HG02642 (cell line): ENCODE measurements around the gene TBC1D20.

ENCODE experiments used
- ATAC-seq: cut with Tn5 transposase; IDR thresholded peaks from one replicate; pipeline ENCODE4 v1.9.1; 2021; ENCODE audit warnings: mild to moderate bottlenecking; ENCODE audit not compliant: unreplicated experiment, poor library complexity

The TBC1D20 gene

GRCh38 chr20:420721-421574, 41.4 kb downstream of the TBC1D20 start:
- ATAC-seq = no peak

GRCh38 chr20:420166-420620, 42.1 kb downstream of the TBC1D20 start:
- no peak for ATAC-seq

GRCh38 chr20:419556-420165, 42.7 kb downstream of the TBC1D20 start:
- no peak for ATAC-seq

GRCh38 chr20:418858-419365, 43.4 kb downstream of the TBC1D20 start:
- ATAC-seq = no peak

- no peak for ATAC-seq
Observed at GRCh38 chr20:417801-418342, 44.5 kb downstream of the TBC1D20 start.

GRCh38 chr20:416950-417800, 45.2 kb downstream of the TBC1D20 start:
- ATAC-seq = no peak

- no peak for ATAC-seq
Observed at GRCh38 chr20:415820-416322, 46.5 kb downstream of the TBC1D20 start.

- no peak for ATAC-seq
Observed at GRCh38 chr20:414161-414560, 48.2 kb downstream of the TBC1D20 start.

- ATAC-seq = no peak
Observed at GRCh38 chr20:412081-412480, 50.3 kb downstream of the TBC1D20 start.

GRCh38 chr20:409697-410559, 52.4 kb downstream of the TBC1D20 start:
- ATAC-seq = no peak

GRCh38 chr20:408843-409696, 53.3 kb downstream of the TBC1D20 start:
- peak; percentile 12 for ATAC-seq

GRCh38 chr20:407953-408842, 54.1 kb downstream of the TBC1D20 start, which contains the start of gene RBCK1:
Gene RBCK1 (plus strand): TSS chr20:408299. CDS start chr20:408758, 459 bp downstream.
- peak; percentile 74 for ATAC-seq

GRCh38 chr20:407133-407952, 55.0 kb downstream of the TBC1D20 start:
- peak; percentile 75 for ATAC-seq

- no peak for ATAC-seq
Observed at GRCh38 chr20:406200-407132, 55.9 kb downstream of the TBC1D20 start.

GRCh38 chr20:404088-404487, 58.2 kb downstream of the TBC1D20 start:
- ATAC-seq = no peak
